Activated CD4-positive, alpha-beta T cell treated with anti-CD3 and anti-CD28 coated beads, Interleukin-2, amount 50 U/mL, for 48 hours (primary cell): ENCODE results near the gene CCDC106.

Source experiments
- DNase-seq, 2 experiments: peaks; one replicate each; pipeline ENCODE4 v3.0.0-alpha.2; 2020

The CCDC106 gene

DNA sequence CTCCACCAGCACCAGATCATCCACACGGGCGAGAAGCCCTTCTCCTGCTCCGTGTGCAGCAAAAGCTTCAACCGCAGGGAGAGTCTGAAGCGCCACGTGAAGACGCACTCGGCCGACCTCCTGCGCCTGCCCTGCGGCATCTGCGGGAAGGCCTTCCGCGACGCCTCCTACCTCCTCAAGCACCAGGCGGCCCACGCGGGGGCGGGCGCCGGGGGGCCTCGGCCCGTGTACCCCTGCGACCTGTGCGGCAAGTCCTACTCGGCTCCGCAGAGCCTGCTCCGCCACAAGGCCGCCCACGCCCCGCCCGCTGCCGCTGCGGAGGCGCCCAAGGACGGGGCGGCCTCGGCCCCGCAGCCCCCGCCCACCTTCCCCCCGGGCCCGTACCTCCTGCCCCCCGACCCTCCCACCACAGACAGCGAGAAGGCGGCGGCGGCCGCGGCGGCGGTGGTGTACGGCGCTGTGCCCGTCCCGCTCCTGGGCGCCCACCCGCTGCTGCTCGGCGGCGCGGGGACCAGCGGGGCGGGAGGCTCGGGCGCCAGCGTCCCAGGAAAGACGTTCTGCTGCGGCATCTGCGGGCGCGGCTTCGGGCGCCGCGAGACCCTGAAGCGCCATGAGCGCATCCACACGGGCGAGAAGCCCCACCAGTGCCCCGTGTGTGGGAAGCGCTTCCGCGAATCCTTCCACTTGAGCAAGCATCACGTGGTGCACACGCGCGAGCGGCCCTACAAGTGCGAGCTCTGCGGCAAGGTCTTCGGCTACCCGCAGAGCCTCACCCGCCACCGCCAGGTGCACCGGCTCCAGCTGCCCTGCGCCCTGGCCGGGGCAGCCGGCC, 33.1 kb upstream of the CCDC106 start:
- no peak for DNase-seq

GRCh38 chr19:55615543-55616394, 32.2 kb upstream of the CCDC106 start:
- no peak for DNase-seq

DNA sequence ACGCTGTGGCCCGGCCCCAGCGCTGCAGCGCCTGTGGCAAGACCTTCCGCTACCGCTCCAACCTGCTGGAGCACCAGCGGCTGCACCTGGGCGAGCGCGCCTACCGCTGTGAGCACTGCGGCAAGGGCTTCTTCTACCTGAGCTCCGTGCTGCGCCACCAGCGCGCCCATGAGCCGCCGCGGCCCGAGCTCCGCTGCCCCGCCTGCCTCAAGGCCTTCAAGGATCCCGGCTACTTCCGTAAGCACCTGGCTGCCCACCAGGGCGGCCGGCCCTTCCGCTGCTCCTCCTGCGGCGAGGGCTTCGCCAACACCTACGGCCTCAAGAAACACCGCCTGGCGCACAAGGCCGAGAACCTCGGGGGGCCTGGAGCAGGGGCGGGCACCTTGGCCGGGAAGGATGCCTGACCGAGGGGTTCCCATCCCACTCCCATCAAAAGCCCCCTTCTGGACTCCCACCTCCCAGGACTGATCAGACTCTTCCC, 31.6 kb upstream of the CCDC106 start:
- DNase-seq: no peak

DNA sequence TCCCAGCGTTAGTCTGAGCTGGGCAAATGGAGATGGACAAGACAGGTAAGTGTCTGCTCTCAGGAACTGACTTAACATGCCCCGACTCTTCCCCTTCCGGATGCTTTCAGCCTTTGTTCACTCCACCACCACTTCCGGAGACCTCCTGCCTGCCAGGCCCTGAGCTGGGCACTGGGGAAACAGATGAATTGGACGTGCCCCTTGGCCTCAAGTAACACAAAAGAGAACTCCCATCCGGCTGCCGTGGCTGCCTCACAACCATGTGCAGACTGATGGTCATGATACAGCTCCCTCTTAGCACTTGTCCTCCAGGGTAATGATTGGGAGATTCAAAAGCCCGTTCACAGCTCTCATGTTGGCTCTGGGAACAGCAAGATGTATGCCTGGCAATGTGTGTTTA, 30.6 kb upstream of the CCDC106 start:
- no peak for DNase-seq

DNA sequence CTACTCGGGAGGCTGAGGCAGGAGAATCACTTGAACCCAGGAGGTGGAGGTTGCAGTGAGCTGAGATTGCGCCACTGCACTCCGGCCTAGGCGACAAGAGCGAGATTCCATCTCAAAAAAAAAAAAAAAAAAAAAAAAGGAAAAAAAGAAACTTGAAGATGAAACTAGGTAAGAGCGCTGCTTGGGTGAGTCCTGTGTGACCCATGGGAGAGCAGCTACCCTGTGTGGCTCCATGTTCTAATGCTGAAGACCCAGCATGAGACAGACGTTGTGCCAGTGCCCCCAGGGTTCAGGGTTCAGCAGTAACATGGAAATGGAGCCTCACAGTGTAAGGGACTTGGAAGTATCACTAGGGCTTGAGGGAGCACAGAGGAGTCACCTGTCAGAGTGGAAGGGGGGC, 29.6 kb upstream of the CCDC106 start:
- DNase-seq: no peak

DNA sequence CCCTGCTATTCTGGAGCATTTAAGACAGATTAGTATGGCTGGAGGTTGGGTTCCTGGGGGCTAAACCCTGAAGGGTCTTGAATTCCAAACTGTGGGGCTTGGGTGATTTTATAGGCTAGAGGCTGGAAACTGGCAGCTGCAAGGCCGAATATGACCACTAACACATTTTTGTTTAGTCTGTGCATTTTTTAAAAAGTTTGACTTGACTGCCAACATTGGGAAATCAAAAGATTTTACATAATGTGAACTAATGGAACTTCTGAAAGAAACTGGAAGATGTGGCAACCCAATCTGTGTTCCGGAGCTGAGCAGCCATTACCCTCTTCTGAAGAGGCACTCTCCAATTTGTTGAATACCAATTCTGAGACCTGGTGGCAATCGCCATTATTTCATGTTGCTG, 28.7 kb upstream of the CCDC106 start:
- DNase-seq: no peak

- DNase-seq: peak in 1 of 2 experiments; percentile 22
These were observed 27.4 kb upstream of the CCDC106 start for GRCh38 chr19:55620410-55621204.

DNA sequence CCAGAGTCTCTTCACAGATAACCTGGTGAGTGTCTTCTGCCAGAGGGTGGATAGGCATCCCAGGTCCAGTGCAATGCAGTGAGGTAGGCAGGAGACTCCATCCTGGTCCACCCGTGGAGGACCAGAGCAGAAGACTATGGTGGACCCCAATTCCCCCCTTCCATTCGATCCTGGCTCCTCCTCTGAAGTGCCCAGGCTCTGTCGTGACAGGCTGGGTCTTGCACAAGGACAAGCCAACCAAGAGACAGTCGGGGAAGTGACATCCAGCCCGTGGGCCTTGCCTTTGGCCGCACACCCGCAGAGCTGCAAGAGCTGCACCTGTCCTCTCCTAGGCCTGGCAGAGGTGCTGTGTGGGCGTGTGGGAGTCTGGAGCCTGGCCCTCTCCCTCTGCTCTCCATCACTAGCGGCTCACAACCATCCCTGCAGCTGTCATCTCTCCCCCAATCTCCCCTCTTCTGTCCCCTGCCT, 26.8 kb upstream of the CCDC106 start:
- no peak for DNase-seq

DNA sequence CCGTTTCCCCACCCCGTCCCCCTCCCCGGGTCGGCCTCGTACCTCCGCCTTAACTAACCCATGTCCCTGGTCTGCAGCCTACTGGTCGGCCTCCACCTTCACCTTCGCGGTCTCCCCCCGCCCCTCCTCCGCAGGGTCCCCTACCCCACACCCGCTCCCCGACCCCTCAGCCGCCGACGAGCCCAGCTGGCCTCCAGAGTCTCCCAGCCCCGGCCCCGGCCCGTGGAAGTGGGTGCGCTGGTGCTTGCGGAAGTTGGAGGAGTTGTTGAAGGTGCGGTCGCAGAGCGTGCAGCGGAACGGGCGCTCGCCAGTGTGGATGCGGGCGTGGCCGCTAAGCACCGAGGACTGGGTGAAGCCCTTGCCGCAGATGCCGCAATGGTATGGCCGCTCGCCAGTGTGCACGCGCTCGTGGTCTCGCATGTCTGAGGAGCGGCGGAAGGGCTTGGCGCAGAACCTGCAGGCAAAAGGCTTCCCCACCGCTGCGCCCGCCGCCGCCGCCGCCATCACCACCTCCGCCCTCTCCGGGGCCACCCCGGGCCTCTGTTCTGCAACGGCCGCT, 26.3 kb upstream of the CCDC106 start:
- no peak for DNase-seq

DNA sequence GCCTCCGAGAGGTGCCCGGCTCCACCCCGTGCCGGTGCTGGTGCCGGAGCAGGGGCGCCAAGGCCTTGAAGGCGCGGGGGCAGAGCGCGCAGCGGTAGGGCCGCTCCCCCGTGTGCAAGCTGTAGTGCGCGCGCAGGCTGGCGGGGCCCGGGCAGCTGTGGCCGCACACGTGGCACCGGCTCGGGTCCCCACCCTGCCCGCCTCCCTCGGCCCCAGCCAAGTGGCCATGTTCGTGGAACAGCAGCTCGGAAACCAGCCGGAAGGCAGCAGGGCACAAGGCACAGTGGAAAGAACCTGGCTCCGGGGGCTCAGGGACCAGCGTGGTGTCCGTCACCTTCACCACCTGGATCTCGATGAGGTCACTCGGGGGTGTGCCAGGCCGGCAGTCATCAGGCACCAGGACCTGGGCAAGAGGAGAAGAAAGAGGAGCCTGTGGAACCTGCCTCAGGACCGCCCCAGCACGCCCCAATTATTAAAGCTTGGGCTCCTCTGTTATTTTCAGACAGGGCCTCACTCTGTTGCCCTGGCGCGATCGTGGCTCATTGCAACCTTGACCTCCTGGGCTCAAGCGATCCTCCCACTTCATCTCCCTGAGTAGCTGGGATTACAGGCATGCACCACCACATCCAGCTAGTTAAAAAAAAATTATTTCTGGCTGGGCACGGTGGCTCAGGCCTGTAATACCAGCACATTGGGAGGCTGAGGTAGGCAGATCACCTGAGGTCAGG, 25.6 kb upstream of the CCDC106 start:
- DNase-seq: no peak

DNA sequence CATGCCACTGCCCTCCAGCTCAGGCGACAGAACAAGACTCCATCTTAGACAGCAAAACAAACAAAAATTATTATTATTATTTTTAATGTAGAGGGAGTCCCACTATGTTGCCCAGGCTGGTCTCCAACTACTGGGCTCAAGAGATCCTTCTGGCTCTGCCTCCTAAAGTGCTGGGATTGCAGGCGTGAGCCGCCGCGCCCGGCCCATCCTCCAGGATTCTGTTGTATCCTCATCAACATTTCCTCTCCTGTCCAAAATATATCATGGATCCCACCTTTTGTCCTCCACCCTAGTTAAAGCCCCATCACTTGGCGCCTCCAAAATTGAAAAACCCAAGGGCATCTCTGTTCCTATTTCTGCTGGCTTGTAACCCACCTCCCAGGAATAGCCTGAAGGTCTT, 24.9 kb upstream of the CCDC106 start:
- DNase-seq: no peak

DNA sequence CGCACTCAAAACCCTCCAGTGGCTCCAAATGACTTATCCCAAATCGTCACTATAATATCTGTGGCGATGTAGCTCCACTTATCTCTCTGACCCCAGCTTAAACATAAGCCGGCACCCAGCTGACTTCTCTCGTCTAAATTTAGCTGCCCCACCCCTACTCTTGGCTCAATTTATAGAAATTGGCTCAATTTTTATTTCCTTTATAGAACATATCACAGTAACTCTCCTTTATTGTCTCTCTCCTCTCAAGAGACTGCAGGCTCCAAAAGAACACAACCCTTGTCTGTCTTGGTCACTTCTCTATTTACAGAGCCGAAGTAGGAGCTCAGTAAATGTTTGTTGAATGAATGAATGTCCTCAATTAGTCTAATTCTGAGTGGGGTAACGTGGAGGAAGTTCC, 24.5 kb upstream of the CCDC106 start:
- DNase-seq: no peak

- DNase-seq: peak; percentile 91
These were observed 23.7 kb upstream of the CCDC106 start, which contains the start of gene ZNF784 for GRCh38 chr19:55624109-55625003. TSS of gene ZNF784 (minus strand) at chr19:55624566. CDS start at chr19:55624561, 5 bp downstream.

DNA sequence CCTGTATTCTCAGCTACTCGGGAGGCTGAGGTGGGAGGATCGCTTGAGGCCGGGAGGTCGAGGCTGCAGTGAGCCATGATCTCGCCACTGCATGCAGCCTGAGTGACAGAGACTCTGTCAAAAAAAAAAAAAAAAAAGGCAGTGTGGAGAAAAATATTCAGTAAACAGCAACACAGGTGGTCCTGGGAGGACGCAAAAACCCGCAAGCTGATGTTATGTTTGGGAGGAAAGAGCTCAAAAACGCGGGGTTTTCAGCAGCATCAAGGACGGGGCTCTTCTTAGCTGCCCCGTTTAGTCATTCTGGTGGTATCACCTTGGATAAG, 23.0 kb upstream of the CCDC106 start:
- no peak for DNase-seq

- DNase-seq: peak; percentile 42 to 53
These were observed 21.7 kb upstream of the CCDC106 start for GRCh38 chr19:55626350-55626749.

DNA sequence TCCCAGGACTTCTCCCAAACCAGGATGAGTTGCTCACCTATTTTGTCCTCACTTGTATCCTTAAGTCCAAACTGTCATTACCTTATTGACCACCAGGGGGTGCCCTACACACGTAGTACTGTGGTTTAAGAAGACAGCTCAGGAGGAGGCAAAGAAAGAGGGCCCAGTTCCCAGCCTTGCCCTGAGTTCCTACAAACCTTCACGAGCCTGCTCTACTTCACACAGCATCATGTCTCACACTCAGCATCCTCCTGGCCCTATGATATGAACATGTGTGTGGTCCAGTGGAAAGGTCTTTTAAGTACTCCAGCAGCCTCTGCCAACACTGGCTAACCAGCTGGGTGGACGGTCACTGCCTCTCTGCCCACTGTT, 15.6 kb upstream of the CCDC106 start:
- peak; percentile 89 to 93 for DNase-seq

DNA sequence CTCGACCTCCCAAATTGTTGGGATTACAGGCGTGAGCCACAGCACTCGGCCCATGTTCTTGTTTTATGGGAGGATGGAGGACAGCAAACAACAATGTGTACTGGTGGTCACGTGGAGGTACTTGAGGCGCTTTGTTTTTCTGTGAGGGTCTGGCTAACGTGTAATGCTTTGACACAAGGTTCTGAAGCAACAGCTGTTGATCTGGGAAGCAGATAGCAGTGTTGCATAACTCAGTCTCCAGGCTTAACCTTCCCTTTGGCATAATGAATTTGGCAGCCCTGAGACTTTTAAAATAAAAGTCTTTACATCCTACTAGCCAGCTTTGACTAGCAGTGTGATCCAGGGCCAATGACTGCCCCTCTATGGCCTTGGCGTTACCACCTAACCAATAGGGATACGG, 14.2 kb upstream of the CCDC106 start:
- DNase-seq: no peak

- DNase-seq: no peak
These were observed 12.7 kb upstream of the CCDC106 start for GRCh38 chr19:55635334-55635717.

GRCh38 chr19:55635856-55636440, 12.1 kb upstream of the CCDC106 start:
- DNase-seq: no peak

- DNase-seq: no peak
These were observed 11.3 kb upstream of the CCDC106 start for GRCh38 chr19:55636723-55637122.

DNA sequence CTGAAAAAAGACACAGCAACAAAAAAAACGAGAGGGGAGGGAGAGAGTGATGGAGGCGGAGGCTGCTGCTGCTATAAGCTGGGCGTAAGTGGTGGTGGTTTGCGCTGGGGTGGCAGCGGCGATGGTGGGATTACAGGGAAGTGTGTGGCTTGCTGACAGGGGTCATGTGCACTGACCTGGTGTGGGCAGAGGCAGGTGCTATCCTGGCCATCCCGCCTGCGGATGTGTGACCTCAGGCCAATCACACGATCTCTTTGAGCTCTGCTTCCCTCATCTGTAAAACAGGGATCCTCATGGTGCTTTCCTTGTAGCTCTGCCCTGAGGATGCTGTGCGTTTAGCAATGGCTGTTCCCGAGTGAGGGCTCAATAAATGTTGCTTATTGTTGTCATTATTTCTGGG, 10.5 kb upstream of the CCDC106 start:
- no peak for DNase-seq
